RWPE2 (cell line): ENCODE measurements around the gene MSI2.
"Not testable (repeated sequence)": the region's sequence is repeated elsewhere in the genome, so short reads cannot be mapped to it uniquely, and the experiment has no call there.

Source experiments
- ATAC-seq: fragments of 200-7000 bp; cut with Tn5 transposase; 3 replicates; pipeline ENCODE4 v1.9.1; 2021; ENCODE audit warnings: low read depth
- DNase-seq: peaks from one replicate; pipeline ENCODE4 v3.0.0-alpha.2; 2020; ENCODE audit warnings: low spot score
- H3K27ac ChIP-seq: fragments of 450-650 bp; 2 replicates; pipeline ENCODE4 v1.5.1; 2017; ENCODE audit warnings: mild to moderate bottlenecking; ENCODE audit not compliant: poor library complexity, severe bottlenecking
- H3K27me3 ChIP-seq: fragments of 250-450 bp; sonication (Bioruptor Pico); 2 replicates; pipeline ENCODE4 v1.5.1; 2021; ENCODE audit warnings: mild to moderate bottlenecking, moderate library complexity; ENCODE audit not compliant: insufficient read depth, poor library complexity, severe bottlenecking
- H3K36me3 ChIP-seq: fragments of 250-450 bp; sonication (Bioruptor Pico); 2 replicates; pipeline ENCODE4 v1.5.1; 2020; ENCODE audit warnings: low read depth, mild to moderate bottlenecking, moderate library complexity
- H3K4me1 ChIP-seq: fragments of 250-450 bp; sonication (Bioruptor Pico); 2 replicates; pipeline ENCODE4 v1.5.1; 2021; ENCODE audit warnings: mild to moderate bottlenecking, moderate library complexity; ENCODE audit not compliant: insufficient read depth, poor library complexity, severe bottlenecking
- H3K4me3 ChIP-seq: fragments of 250-450 bp; sonication (Bioruptor Pico); 2 replicates; pipeline ENCODE4 v1.5.1; 2021; ENCODE audit warnings: mild to moderate bottlenecking, moderate library complexity; ENCODE audit not compliant: severe bottlenecking
- H3K9me3 ChIP-seq: fragments of 250-450 bp; sonication (Bioruptor Pico); 2 replicates; pipeline ENCODE4 v1.5.1; 2021; ENCODE audit warnings: mild to moderate bottlenecking, moderate library complexity; ENCODE audit not compliant: severe bottlenecking
- CTCF ChIP-seq: fragments of 450-650 bp; IDR thresholded peaks from one replicate; pipeline ENCODE4 v1.5.1; 2017; ENCODE audit warnings: mild to moderate bottlenecking, moderate library complexity; ENCODE audit not compliant: poor library complexity, severe bottlenecking

The MSI2 gene

GRCh38 chr17:57294629-57295501 is 38.5 kb downstream of the MSI2 start:
- ATAC-seq, result peak; percentile 10; the same call in 1 of the 3 replicates
- H3K4me1 ChIP-seq, result peaks cover 40% of the 10 kb centered on the region
- peaks cover 27% of the 10 kb centered on the region for H3K36me3 ChIP-seq

GRCh38 chr17:57295526-57296023 is 39.3 kb downstream of the MSI2 start:
- H3K27ac ChIP-seq, result peak overlapping the region; percentile 92
- H3K27me3 ChIP-seq, result no peaks in the 10 kb centered on the region
- ATAC-seq, result peak; percentile 35; the same call in 1 of the 3 replicates
- peaks cover 9% of the 10 kb centered on the region for H3K9me3 ChIP-seq
- peaks cover 40% of the 10 kb centered on the region for H3K4me1 ChIP-seq
- TF ChIP-seq CTCF, result no peak
- no peak for DNase-seq
- no peak overlapping the region for H3K4me3 ChIP-seq
- H3K36me3 ChIP-seq, result peaks cover 34% of the 10 kb centered on the region

More at GRCh38 chr17:57294629-57295501, 38.5 kb downstream of the MSI2 start:
- peak overlapping the region; percentile 92 for H3K27ac ChIP-seq
- H3K27me3 ChIP-seq, result no peaks in the 10 kb centered on the region
- peaks cover 9% of the 10 kb centered on the region for H3K9me3 ChIP-seq
- no peak for TF ChIP-seq CTCF
- H3K4me3 ChIP-seq, result no peak overlapping the region
- no peak for DNase-seq

DNA sequence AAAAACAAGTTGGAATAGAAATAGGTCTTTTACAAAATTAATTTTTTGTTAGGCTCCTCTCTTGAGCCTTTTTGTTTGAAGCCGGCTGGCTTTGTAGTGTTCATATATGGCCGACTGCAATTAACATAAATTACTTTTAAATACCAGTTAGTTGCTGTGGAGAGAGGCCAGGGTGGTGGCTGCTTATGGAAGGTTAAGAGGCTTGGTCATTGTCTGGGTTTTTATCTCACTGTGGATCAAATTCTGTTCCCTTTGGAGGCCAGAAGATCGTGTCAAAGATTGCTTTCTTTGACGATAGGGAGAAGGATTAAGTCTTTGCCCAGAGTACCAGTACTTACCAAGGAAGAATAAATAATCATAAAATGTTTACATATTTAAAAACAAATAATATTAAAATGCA is 39.9 kb downstream of the MSI2 start:
- H3K4me3 ChIP-seq, result no peak overlapping the region
- no peaks in the 10 kb centered on the region for H3K27me3 ChIP-seq
- peaks cover 9% of the 10 kb centered on the region for H3K9me3 ChIP-seq
- ATAC-seq (no peak), DNase-seq (no peak)
- H3K4me1 ChIP-seq, result peaks cover 40% of the 10 kb centered on the region
- peak overlapping the region; percentile 92 for H3K27ac ChIP-seq
- peaks cover 34% of the 10 kb centered on the region for H3K36me3 ChIP-seq
- no peak for TF ChIP-seq CTCF

GRCh38 chr17:57299176-57299575 is 42.9 kb downstream of the MSI2 start:
- Histone ChIP-seq H3K27ac (no peak overlapping the region), H3K27me3 (no peaks in the 10 kb centered on the region), H3K4me1 (peaks cover 24% of the 10 kb centered on the region), H3K4me3 (no peak overlapping the region), H3K9me3 (peaks cover 9% of the 10 kb centered on the region), H3K36me3 (peaks cover 34% of the 10 kb centered on the region)
- ATAC-seq (no peak), DNase-seq (no peak)
- TF ChIP-seq CTCF, result no peak

DNA sequence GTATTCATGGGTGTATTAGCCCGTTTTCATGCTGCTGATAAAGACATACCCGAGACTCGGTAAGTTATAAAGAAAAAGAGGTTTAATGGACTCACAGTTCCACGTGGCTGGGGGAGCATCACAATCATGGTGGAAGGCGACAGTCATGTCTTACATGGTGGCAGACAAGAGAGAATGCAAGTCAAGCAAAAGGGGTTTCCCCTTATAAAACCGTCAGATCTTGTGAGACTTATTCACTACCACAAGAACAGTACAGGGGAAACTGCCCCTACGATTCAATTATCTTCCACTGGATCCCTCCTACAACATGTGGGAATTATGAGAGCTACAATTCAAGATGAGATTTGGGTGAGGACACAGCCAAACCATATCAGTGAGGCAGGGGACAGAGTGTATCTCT is 44.3 kb downstream of the MSI2 start:
- not testable (repeated sequence) for H3K27me3 ChIP-seq, H3K4me3 ChIP-seq, DNase-seq, H3K27ac ChIP-seq, ATAC-seq, H3K9me3 ChIP-seq
- Histone ChIP-seq H3K4me1 (peaks cover 10% of the 10 kb centered on the region), H3K36me3 (peaks cover 34% of the 10 kb centered on the region)
